Mesodermal cell (in vitro differentiated cells): Measurements from ENCODE around the gene RGL4.
"Not testable (repeated sequence)": the region's sequence is repeated elsewhere in the genome, so short reads cannot be mapped to it uniquely, and the experiment has no call there.

Experiments
- H3K27ac ChIP-seq: 2 replicates; pipeline ENCODE4 v1.7.0; 2013; ENCODE audit warnings: mild to moderate bottlenecking, low read depth, low read length, moderate library complexity; ENCODE audit not compliant: severe bottlenecking
- H3K36me3 ChIP-seq: 2 replicates; pipeline ENCODE4 v1.7.1; 2013; ENCODE audit warnings: mild to moderate bottlenecking, low read length, moderate library complexity; ENCODE audit not compliant: control insufficient read depth, insufficient read depth
- H3K4me1 ChIP-seq: one replicate; pipeline ENCODE4 v1.7.1; 2013; ENCODE audit warnings: mild to moderate bottlenecking, low read length; ENCODE audit not compliant: insufficient read depth, control insufficient read depth, poor library complexity, severe bottlenecking
- H3K4me3 ChIP-seq: 2 replicates; pipeline ENCODE4 v1.7.0; 2013; ENCODE audit warnings: low read length, control low read depth, mild to moderate bottlenecking; ENCODE audit not compliant: insufficient read depth, poor library complexity, severe bottlenecking; ENCODE audit errors: extremely low read depth
- H3K9me3 ChIP-seq: 2 replicates; pipeline ENCODE4 v1.7.1; 2013; ENCODE audit warnings: mild to moderate bottlenecking, low read length, moderate library complexity; ENCODE audit not compliant: control insufficient read depth
- WGBS, 2 experiments: methylation state at CpG; one replicate each; pipeline ENCODE4 v1.1.5; 2013; ENCODE audit warnings: missing lambda C conversion rate in 2 of 2; ENCODE audit not compliant: insufficient coverage in 2 of 2; 5-methylcytosine and 5-hydroxymethylcytosine counted together

Gene RGL4

GRCh38 chr22:23671387-23671786 lies 19.4 kb upstream of the RGL4 start:
- H3K9me3 ChIP-seq, H3K36me3 ChIP-seq, H3K27ac ChIP-seq, H3K4me3 ChIP-seq, H3K4me1 ChIP-seq: not testable (repeated sequence)
- WGBS, 2 experiments = no CpG with 5 or more reads among the region's 4 CpGs

GRCh38 chr22:23672307-23673049 lies 18.3 kb upstream of the RGL4 start:
- H3K36me3 ChIP-seq, H3K4me3 ChIP-seq, H3K9me3 ChIP-seq, H3K4me1 ChIP-seq, H3K27ac ChIP-seq: not testable (repeated sequence)
- whole genome bisulfite sequencing, 2 experiments = 88 to 93% methylated on average over 3 to 4 of the region's 8 CpGs

GRCh38 chr22:23673050-23673620 lies 17.7 kb upstream of the RGL4 start:
- Histone ChIP-seq H3K9me3 (no peaks in the 10 kb centered on the region), H3K4me3 (no peak overlapping the region), H3K36me3 (no peaks in the 10 kb centered on the region), H3K27ac (no peak overlapping the region), H3K4me1 (no peaks in the 10 kb centered on the region)
- WGBS, 2 experiments = 79 to 100% methylated on average over 1 to 6 of the region's 7 CpGs

- Histone ChIP-seq H3K4me1 (no peaks in the 10 kb centered on the region), H3K9me3 (no peaks in the 10 kb centered on the region), H3K36me3 (no peaks in the 10 kb centered on the region), H3K4me3 (no peak overlapping the region), H3K27ac (no peak overlapping the region)
- WGBS, 2 experiments = 76 to 80% methylated on average over 18 to 22 of the region's 26 CpGs
Measured at GRCh38 chr22:23673826-23674690, 16.8 kb upstream of the RGL4 start.

- H3K36me3 ChIP-seq, H3K4me1 ChIP-seq, H3K27ac ChIP-seq, H3K4me3 ChIP-seq, H3K9me3 ChIP-seq: not testable (repeated sequence)
- WGBS, 2 experiments = 93 to 97% methylated on average over 4 to 5 of the region's 6 CpGs
Measured at GRCh38 chr22:23674886-23675501, 15.8 kb upstream of the RGL4 start.

- H3K36me3 ChIP-seq = peaks cover 4% of the 10 kb centered on the region
- H3K4me3 ChIP-seq = no peak overlapping the region
- H3K4me1 ChIP-seq = no peaks in the 10 kb centered on the region
- H3K9me3 ChIP-seq = no peaks in the 10 kb centered on the region
- H3K27ac ChIP-seq = no peak overlapping the region
- WGBS, 2 experiments = 87 to 95% methylated on average over 17 of the region's 17 CpGs
Measured at GRCh38 chr22:23675502-23676415, 15.1 kb upstream of the RGL4 start.

GRCh38 chr22:23676841-23677700 lies 13.7 kb upstream of the RGL4 start:
- WGBS, 2 experiments = 97% methylated on average over 9 to 11 of the region's 12 CpGs

GRCh38 chr22:23677701-23677995 lies 13.2 kb upstream of the RGL4 start:
- no peak overlapping the region for H3K27ac ChIP-seq
- WGBS, 2 experiments = 82 to 85% methylated on average over 5 to 6 of the region's 6 CpGs
- no peak overlapping the region for H3K4me3 ChIP-seq
- H3K36me3 ChIP-seq = peaks cover 16% of the 10 kb centered on the region
- no peaks in the 10 kb centered on the region for H3K9me3 ChIP-seq
- H3K4me1 ChIP-seq = no peaks in the 10 kb centered on the region

More at GRCh38 chr22:23676841-23677700, 13.7 kb upstream of the RGL4 start:
- H3K4me1 ChIP-seq, H3K9me3 ChIP-seq, H3K27ac ChIP-seq, H3K4me3 ChIP-seq: not testable (repeated sequence)
- peaks cover 11% of the 10 kb centered on the region for H3K36me3 ChIP-seq

GRCh38 chr22:23678133-23678532 lies 12.7 kb upstream of the RGL4 start:
- WGBS, 2 experiments = 75 to 84% methylated on average over 4 to 6 of the region's 6 CpGs
- Histone ChIP-seq H3K36me3 (peaks cover 20% of the 10 kb centered on the region), H3K9me3 (no peaks in the 10 kb centered on the region), H3K27ac (no peak overlapping the region), H3K4me3 (no peak overlapping the region), H3K4me1 (peaks cover 4% of the 10 kb centered on the region)
